Parathyroid adenoma (tissue), 2 donors: ENCODE data around the gene AP3M1.
"Not testable (repeated sequence)": the region's sequence is repeated elsewhere in the genome, so short reads cannot be mapped to it uniquely, and the experiment has no call there.

Experiments used
- H2AFZ ChIP-seq: fragments of 300-600 bp; sonication (generic); one replicate; pipeline ENCODE4 v1.7.0; 2017; ENCODE audit warnings: antibody characterized with exemption, mild to moderate bottlenecking
- H3K27ac ChIP-seq: fragments of 300-600 bp; sonication (generic); one replicate; pipeline ENCODE4 v1.7.0; 2017
- H3K27me3 ChIP-seq: fragments of 300-600 bp; sonication (generic); one replicate; pipeline ENCODE4 v1.7.0; 2017; ENCODE audit warnings: low read length; ENCODE audit not compliant: control insufficient read depth, insufficient read depth
- H3K36me3 ChIP-seq: fragments of 300-600 bp; sonication (generic); one replicate; pipeline ENCODE4 v1.7.0; 2017; ENCODE audit warnings: low read length; ENCODE audit not compliant: control insufficient read depth, insufficient read depth
- H3K4me1 ChIP-seq: fragments of 300-600 bp; sonication (generic); one replicate; pipeline ENCODE4 v1.7.0; 2017; ENCODE audit warnings: control low read depth
- H3K4me2 ChIP-seq: fragments of 300-600 bp; sonication (generic); one replicate; pipeline ENCODE4 v1.7.0; 2017; ENCODE audit warnings: low read length
- H3K4me3 ChIP-seq: fragments of 300-600 bp; sonication (generic); one replicate; pipeline ENCODE4 v1.7.0; 2017; ENCODE audit warnings: low read depth, low read length
- H3K79me2 ChIP-seq: fragments of 300-600 bp; sonication (generic); one replicate; pipeline ENCODE4 v1.7.0; 2017; ENCODE audit warnings: control low read depth
- H3K9ac ChIP-seq: fragments of 300-600 bp; sonication (generic); one replicate; pipeline ENCODE4 v1.7.0; 2017; ENCODE audit warnings: mild to moderate bottlenecking
- H3K9me3 ChIP-seq: fragments of 300-600 bp; sonication (generic); one replicate; pipeline ENCODE4 v1.7.0; 2017; ENCODE audit warnings: low read length; ENCODE audit not compliant: control insufficient read depth
- CTCF ChIP-seq: fragments of 300-600 bp; sonication (generic); IDR thresholded peaks from one replicate; pipeline ENCODE4 v1.7.0; 2017; ENCODE audit warnings: antibody characterized with exemption, mild to moderate bottlenecking
- donor health status: primary hyperparathyroidism.

Gene AP3M1

GRCh38 chr10:74151879-74152722, 1.5 kb upstream of the AP3M1 start:
- Histone ChIP-seq H3K9ac (peak overlapping the region; percentile 40), H3K4me2 (peak overlapping the region; percentile 72), H3K27ac (peak overlapping the region; percentile 95), H3K27me3 (no peaks in the 10 kb centered on the region), H3K36me3 (no peaks in the 10 kb centered on the region), H2AFZ (peak overlapping the region; percentile 97), H3K9me3 (no peaks in the 10 kb centered on the region), H3K4me3 (peak overlapping the region; percentile 84), H3K79me2 (peaks cover 23% of the 10 kb centered on the region), H3K4me1 (peaks cover 3% of the 10 kb centered on the region)
- TF ChIP-seq CTCF: no peak

GRCh38 chr10:74150990-74151878, 606 bp upstream of the AP3M1 start, which contains the start of gene ADK:
Gene ADK (plus strand): TSS chr10:74151221. CDS start chr10:74151279, 58 bp downstream.
- peak; percentile 21 for TF ChIP-seq CTCF
- no peaks in the 10 kb centered on the region for H3K9me3 ChIP-seq
- peak within 1 kb of the TSS; percentile 95 for H3K27ac ChIP-seq
- H3K79me2 ChIP-seq: peaks cover 26% of the 10 kb centered on the region
- no peaks in the 10 kb centered on the region for H3K27me3 ChIP-seq
- H3K4me2 ChIP-seq: peak within 1 kb of the TSS; percentile 72
- peak within 1 kb of the TSS; percentile 84 for H3K4me3 ChIP-seq
- H2AFZ ChIP-seq: peak within 1 kb of the TSS; percentile 97
- H3K9ac ChIP-seq: peak within 1 kb of the TSS; percentile 40
- peaks cover 3% of the 10 kb centered on the region for H3K4me1 ChIP-seq
- no peaks in the 10 kb centered on the region for H3K36me3 ChIP-seq

- H3K79me2 ChIP-seq: peaks cover 35% of the 10 kb centered on the region
- not testable (repeated sequence) for H3K4me1 ChIP-seq, H3K9ac ChIP-seq, H3K4me2 ChIP-seq, H3K27ac ChIP-seq, H3K36me3 ChIP-seq, H3K4me3 ChIP-seq, H3K9me3 ChIP-seq, H2AFZ ChIP-seq, H3K27me3 ChIP-seq
Observed at GRCh38 chr10:74146980-74147379, 3.6 kb downstream of the AP3M1 start.

- Histone ChIP-seq H3K27ac (no peak overlapping the region), H3K4me2 (peak overlapping the region; percentile 29), H3K4me3 (no peak overlapping the region), H3K27me3 (no peaks in the 10 kb centered on the region), H3K9ac (no peak overlapping the region), H3K9me3 (no peaks in the 10 kb centered on the region), H3K79me2 (peaks cover 39% of the 10 kb centered on the region), H2AFZ (no peak overlapping the region), H3K36me3 (no peaks in the 10 kb centered on the region), H3K4me1 (peaks cover 3% of the 10 kb centered on the region)
- no peak for TF ChIP-seq CTCF
Observed at GRCh38 chr10:74145133-74145532, 5.5 kb downstream of the AP3M1 start.

- H3K9me3 ChIP-seq: no peaks in the 10 kb centered on the region
- H3K36me3 ChIP-seq: no peaks in the 10 kb centered on the region
- no peak overlapping the region for H3K4me3 ChIP-seq
- no peak overlapping the region for H3K27ac ChIP-seq
- H2AFZ ChIP-seq: no peak overlapping the region
- no peak overlapping the region for H3K9ac ChIP-seq
- peaks cover 3% of the 10 kb centered on the region for H3K4me1 ChIP-seq
- H3K4me2 ChIP-seq: no peak overlapping the region
- no peak for TF ChIP-seq CTCF
- peaks cover 16% of the 10 kb centered on the region for H3K79me2 ChIP-seq
- H3K27me3 ChIP-seq: no peaks in the 10 kb centered on the region
Observed at GRCh38 chr10:74140553-74140952, 10.1 kb downstream of the AP3M1 start.
